SK-N-SH treated with all-trans-retinoic acid at 6 μM for 48 hours (cell line): ENCODE results near the gene RFNG.
A peak's percentile ranks its signal among the peaks of the same experiment; 100 is the strongest.

Experiments used
- ATAC-seq: fragments of 200-7000 bp; cut with Tn5 transposase; 3 replicates; pipeline ENCODE4 v1.9.1; 2020; ENCODE audit warnings: mild to moderate bottlenecking, moderate library complexity
- ARNTL ChIP-seq: fragments of 450-650 bp; formaldehyde crosslinking; IDR thresholded peaks from 2 replicates; pipeline ENCODE4 v1.5.0; 2020; ENCODE audit warnings: low read depth, mild to moderate bottlenecking, moderate library complexity, borderline replicate concordance
- BACH2 ChIP-seq: fragments of 250-450 bp; sonication (Bioruptor Pico); IDR thresholded peaks from 2 replicates; pipeline ENCODE4 v1.9.0; 2021; ENCODE audit warnings: mild to moderate bottlenecking, borderline replicate concordance
- CSDC2 ChIP-seq: fragments of 250-450 bp; sonication (Bioruptor Pico); IDR thresholded peaks from 2 replicates; pipeline ENCODE4 v1.5.0; 2020; ENCODE audit warnings: mild to moderate bottlenecking, moderate library complexity
- ESRRG ChIP-seq: fragments of 250-450 bp; sonication (Bioruptor Pico); IDR thresholded peaks from 2 replicates; pipeline ENCODE4 v1.6.1; 2021; ENCODE audit warnings: mild to moderate bottlenecking
- GLIS3 ChIP-seq: fragments of 250-450 bp; sonication (Bioruptor Pico); IDR thresholded peaks from 2 replicates; pipeline ENCODE4 v1.5.0; 2020; ENCODE audit warnings: mild to moderate bottlenecking, moderate library complexity
- ISL1 ChIP-seq: fragments of 250-450 bp; sonication (Bioruptor Pico); IDR thresholded peaks from 2 replicates; pipeline ENCODE4 v2.1.2; 2022; ENCODE audit warnings: mild to moderate bottlenecking, moderate library complexity
- OSR1 ChIP-seq: fragments of 250-450 bp; sonication (Bioruptor Pico); IDR thresholded peaks from 2 replicates; pipeline ENCODE4 v1.8.0; 2022; ENCODE audit warnings: moderate library complexity, mild to moderate bottlenecking, inconsistent platforms
- PPARA ChIP-seq: fragments of 250-450 bp; sonication (Bioruptor Pico); IDR thresholded peaks from 2 replicates; pipeline ENCODE4 v1.5.0; 2020; ENCODE audit warnings: mild to moderate bottlenecking, borderline replicate concordance
- SNAI2 ChIP-seq: fragments of 250-450 bp; sonication (Bioruptor Pico); IDR thresholded peaks from 2 replicates; pipeline ENCODE4 v1.5.0; 2020; ENCODE audit warnings: mild to moderate bottlenecking, moderate library complexity
- TCF4 ChIP-seq: fragments of 250-450 bp; sonication (Bioruptor Pico); IDR thresholded peaks from 2 replicates; pipeline ENCODE4 v1.8.0; 2021; ENCODE audit warnings: mild to moderate bottlenecking, moderate library complexity, borderline replicate concordance
- ZC3H10 ChIP-seq: fragments of 250-450 bp; sonication (Bioruptor Pico); IDR thresholded peaks from 2 replicates; pipeline ENCODE4 v1.5.1; 2021; ENCODE audit warnings: mild to moderate bottlenecking, moderate library complexity
- ZFP3 ChIP-seq: fragments of 250-450 bp; sonication (Bioruptor Pico); IDR thresholded peaks from 2 replicates; pipeline ENCODE4 v1.5.0; 2020; ENCODE audit warnings: mild to moderate bottlenecking, moderate library complexity
- ZFP30 ChIP-seq: fragments of 450-650 bp; formaldehyde crosslinking; IDR thresholded peaks from 2 replicates; pipeline ENCODE4 v1.5.0; 2022; ENCODE audit warnings: mild to moderate bottlenecking, moderate library complexity
- ZNF565 ChIP-seq: fragments of 450-650 bp; formaldehyde crosslinking; conservative IDR thresholded peaks from 2 replicates; pipeline ENCODE4 v1.5.0; 2020; ENCODE audit warnings: low read depth, mild to moderate bottlenecking, moderate library complexity
- ZNF70 ChIP-seq: fragments of 450-650 bp; formaldehyde crosslinking; IDR thresholded peaks from 2 replicates; pipeline ENCODE4 v1.5.0; 2020; ENCODE audit warnings: mild to moderate bottlenecking, moderate library complexity
- ZNF8 ChIP-seq: fragments of 450-650 bp; formaldehyde crosslinking; IDR thresholded peaks from 2 replicates; pipeline ENCODE4 v1.5.0; 2020; ENCODE audit warnings: mild to moderate bottlenecking, moderate library complexity
- TF ChIP-seq, protein P1 (sequence below): fragments of 250-450 bp; sonication (Bioruptor Pico); IDR thresholded peaks from 2 replicates; pipeline ENCODE4 v1.5.0; 2020; ENCODE audit warnings: mild to moderate bottlenecking, moderate library complexity
- TF ChIP-seq, protein P2 (sequence below): fragments of 250-450 bp; sonication (Bioruptor Pico); IDR thresholded peaks from 2 replicates; pipeline ENCODE4 v1.8.0; 2020; ENCODE audit warnings: mild to moderate bottlenecking, moderate library complexity, borderline replicate concordance
- TF ChIP-seq, protein P3 (sequence below): fragments of 250-450 bp; sonication (Bioruptor Pico); IDR thresholded peaks from 2 replicates; pipeline ENCODE4 v1.5.1; 2020; ENCODE audit warnings: low read depth, mild to moderate bottlenecking, moderate library complexity
- TF ChIP-seq, protein P4 (sequence below): fragments of 250-450 bp; sonication (Bioruptor Pico); IDR thresholded peaks from 2 replicates; pipeline ENCODE4 v1.5.1; 2021; ENCODE audit warnings: mild to moderate bottlenecking, moderate library complexity

RFNG gene

DNA sequence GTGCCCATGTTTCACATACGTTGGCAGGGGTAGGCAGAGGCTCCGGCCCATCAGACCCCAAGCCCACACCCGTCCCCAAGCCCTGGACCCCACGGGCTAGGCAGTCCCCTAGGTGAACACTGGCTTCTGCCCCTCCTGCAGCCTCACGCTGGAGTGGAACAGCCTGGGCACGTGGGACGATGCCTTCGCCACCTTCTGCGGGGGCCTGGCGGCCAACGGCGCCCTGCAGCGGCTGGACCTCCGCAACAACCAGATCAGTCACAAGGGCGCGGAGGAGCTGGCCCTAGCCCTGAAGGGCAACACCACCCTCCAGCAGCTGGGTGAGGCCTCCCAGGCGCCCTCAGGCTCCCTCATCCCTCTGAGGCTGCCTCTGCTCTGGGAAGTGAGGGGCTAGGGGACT, 26.8 kb downstream of the RFNG start (continued):
- TF ChIP-seq, protein P1, sequence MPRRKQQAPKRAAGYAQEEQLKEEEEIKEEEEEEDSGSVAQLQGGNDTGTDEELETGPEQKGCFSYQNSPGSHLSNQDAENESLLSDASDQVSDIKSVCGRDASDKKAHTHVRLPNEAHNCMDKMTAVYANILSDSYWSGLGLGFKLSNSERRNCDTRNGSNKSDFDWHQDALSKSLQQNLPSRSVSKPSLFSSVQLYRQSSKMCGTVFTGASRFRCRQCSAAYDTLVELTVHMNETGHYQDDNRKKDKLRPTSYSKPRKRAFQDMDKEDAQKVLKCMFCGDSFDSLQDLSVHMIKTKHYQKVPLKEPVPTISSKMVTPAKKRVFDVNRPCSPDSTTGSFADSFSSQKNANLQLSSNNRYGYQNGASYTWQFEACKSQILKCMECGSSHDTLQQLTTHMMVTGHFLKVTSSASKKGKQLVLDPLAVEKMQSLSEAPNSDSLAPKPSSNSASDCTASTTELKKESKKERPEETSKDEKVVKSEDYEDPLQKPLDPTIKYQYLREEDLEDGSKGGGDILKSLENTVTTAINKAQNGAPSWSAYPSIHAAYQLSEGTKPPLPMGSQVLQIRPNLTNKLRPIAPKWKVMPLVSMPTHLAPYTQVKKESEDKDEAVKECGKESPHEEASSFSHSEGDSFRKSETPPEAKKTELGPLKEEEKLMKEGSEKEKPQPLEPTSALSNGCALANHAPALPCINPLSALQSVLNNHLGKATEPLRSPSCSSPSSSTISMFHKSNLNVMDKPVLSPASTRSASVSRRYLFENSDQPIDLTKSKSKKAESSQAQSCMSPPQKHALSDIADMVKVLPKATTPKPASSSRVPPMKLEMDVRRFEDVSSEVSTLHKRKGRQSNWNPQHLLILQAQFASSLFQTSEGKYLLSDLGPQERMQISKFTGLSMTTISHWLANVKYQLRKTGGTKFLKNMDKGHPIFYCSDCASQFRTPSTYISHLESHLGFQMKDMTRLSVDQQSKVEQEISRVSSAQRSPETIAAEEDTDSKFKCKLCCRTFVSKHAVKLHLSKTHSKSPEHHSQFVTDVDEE (CRISPR knock-in tag) = no peak
- TF ChIP-seq ZC3H10 (CRISPR knock-in tag) (no peak), ZNF70 (CRISPR knock-in tag) (no peak), ZFP30 (CRISPR knock-in tag) (no peak), ISL1 (CRISPR knock-in tag) (no peak)
- TF ChIP-seq, protein P2, sequence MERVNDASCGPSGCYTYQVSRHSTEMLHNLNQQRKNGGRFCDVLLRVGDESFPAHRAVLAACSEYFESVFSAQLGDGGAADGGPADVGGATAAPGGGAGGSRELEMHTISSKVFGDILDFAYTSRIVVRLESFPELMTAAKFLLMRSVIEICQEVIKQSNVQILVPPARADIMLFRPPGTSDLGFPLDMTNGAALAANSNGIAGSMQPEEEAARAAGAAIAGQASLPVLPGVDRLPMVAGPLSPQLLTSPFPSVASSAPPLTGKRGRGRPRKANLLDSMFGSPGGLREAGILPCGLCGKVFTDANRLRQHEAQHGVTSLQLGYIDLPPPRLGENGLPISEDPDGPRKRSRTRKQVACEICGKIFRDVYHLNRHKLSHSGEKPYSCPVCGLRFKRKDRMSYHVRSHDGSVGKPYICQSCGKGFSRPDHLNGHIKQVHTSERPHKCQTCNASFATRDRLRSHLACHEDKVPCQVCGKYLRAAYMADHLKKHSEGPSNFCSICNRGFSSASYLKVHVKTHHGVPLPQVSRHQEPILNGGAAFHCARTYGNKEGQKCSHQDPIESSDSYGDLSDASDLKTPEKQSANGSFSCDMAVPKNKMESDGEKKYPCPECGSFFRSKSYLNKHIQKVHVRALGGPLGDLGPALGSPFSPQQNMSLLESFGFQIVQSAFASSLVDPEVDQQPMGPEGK (CRISPR knock-in tag) = no peak
- TF ChIP-seq, protein P3, sequence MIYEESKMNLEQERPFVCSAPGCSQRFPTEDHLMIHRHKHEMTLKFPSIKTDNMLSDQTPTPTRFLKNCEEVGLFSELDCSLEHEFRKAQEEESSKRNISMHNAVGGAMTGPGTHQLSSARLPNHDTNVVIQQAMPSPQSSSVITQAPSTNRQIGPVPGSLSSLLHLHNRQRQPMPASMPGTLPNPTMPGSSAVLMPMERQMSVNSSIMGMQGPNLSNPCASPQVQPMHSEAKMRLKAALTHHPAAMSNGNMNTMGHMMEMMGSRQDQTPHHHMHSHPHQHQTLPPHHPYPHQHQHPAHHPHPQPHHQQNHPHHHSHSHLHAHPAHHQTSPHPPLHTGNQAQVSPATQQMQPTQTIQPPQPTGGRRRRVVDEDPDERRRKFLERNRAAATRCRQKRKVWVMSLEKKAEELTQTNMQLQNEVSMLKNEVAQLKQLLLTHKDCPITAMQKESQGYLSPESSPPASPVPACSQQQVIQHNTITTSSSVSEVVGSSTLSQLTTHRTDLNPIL (CRISPR knock-in tag) = no peak

DNA sequence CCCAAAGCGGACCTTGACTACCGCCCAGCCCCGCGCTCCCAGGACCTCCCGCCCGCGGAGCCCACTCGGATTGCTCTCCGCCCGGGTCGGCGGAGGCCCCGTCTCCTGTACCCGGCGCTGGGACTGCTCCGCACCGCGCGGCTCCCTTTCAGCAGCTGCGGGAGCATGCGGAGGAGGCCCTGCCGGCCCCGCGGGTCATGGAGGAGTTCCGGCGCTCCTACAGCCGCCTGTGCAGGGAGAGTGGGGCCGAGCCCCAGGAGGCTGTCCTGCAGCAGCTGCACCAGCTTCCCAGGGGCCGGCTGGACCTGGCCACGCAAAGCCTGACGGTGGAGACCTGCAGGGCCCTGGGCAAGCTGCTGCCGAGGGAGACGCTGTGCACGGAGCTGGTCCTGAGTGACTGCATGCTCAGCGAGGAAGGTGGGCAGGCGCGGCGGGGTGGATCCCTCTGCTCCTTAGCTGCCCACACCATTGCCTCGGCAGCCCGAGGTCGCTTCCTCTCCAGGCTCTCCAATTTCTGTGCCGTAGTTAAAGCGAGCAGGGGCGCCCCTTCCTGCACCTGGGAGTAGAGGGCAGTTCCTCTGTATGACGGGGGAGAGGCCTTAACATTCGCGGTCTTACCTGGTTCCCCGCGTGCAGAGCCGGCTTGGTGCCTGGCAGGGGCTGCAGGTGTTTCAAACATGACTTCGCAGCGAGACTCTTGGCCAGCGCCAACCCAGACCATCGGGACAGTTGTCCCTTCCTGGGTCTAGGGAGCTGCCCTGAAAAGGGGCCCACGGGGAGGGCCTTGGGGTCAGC, 28.0 kb downstream of the RFNG start:
- ATAC-seq = peak; percentile 28
- TF ChIP-seq PPARA (CRISPR knock-in tag) = no peak
- TF ChIP-seq, protein P4, sequence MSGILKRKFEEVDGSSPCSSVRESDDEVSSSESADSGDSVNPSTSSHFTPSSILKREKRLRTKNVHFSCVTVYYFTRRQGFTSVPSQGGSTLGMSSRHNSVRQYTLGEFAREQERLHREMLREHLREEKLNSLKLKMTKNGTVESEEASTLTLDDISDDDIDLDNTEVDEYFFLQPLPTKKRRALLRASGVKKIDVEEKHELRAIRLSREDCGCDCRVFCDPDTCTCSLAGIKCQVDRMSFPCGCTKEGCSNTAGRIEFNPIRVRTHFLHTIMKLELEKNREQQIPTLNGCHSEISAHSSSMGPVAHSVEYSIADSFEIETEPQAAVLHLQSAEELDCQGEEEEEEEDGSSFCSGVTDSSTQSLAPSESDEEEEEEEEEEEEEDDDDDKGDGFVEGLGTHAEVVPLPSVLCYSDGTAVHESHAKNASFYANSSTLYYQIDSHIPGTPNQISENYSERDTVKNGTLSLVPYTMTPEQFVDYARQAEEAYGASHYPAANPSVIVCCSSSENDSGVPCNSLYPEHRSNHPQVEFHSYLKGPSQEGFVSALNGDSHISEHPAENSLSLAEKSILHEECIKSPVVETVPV (CRISPR knock-in tag) = no peak
- TF ChIP-seq ARNTL (CRISPR knock-in tag) = no peak
- TF ChIP-seq ZNF70 (CRISPR knock-in tag) = no peak
- no peak for TF ChIP-seq GLIS3 (CRISPR knock-in tag)
- no peak for TF ChIP-seq CSDC2 (CRISPR knock-in tag)
- TF ChIP-seq ZFP30 (CRISPR knock-in tag) = no peak
- no peak for TF ChIP-seq ESRRG (CRISPR knock-in tag)
- no peak for TF ChIP-seq OSR1 (CRISPR knock-in tag)
- TF ChIP-seq ZFP3 (CRISPR knock-in tag) = no peak

DNA sequence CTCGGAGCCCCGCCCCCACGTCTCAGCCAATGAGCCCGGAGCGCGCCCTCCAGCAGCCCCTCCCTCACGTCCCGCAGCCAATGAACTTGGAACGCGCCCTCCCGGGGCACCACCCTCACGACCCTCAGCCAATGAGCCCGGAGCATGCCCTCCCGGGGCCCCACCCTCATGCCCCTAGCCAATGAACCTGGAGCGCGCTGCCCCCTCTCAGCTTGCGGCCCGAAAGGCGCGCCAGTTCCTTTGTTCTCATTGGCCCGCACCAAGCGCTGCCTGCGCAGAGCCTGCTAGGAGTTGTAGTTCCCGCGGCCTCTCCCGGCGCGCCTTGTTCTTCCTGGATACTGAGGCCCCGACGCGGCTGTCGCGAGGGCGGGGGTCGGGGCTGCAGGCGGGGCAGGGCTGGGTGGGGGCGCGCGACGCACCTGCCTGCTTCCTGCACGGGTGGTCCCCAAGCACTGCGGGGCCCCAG, 28.6 kb downstream of the RFNG start, which contains the start of gene LRRC45:
TSS of gene LRRC45 (plus strand) at position 325 of the 466 bp plus-strand sequence. CDS start 339 bp downstream, outside the sequence.
- ATAC-seq = peak; percentile 88
- no peak for TF ChIP-seq TCF4 (CRISPR knock-in tag)

DNA sequence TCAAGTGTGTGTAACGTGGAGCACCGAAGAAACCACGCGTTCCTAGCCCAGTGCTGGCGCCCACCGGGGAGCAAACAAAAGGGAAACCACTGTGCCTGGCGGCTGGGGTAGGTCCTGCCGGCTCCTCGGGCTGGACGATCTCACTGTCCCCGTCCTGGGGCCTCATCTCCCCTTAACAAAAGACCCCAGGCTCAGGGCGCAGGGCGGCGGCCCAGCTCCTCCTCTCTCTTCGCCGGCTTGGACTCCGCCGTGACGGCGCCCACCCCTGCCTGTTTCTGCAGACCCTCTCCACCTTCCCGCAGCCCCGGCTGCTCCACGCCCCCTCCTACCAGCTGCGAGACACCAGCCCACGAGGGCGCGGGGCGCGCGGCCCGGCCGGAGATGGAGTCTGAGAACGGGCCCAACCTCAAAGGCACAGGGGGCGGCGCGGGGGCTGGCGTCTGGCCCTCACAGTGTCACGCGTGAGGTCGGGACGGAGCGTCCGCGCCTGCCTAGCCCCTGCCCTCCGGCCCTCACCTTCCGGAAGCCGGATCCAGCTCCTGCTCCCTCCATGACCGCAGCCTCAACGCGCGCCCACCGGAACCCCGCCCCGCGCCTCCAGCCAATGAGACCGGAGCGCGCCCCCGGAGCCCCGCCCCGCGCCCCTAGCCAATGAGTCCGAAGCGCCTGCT, 29.2 kb downstream of the RFNG start, which contains the start of gene CENPX:
TSS of gene CENPX (minus strand) at position 569 of the 671 bp plus-strand sequence. CDS start at position 552, 17 bp downstream.
- ATAC-seq = peak; percentile 77
- no peak for TF ChIP-seq ARNTL (CRISPR knock-in tag)
- no peak for TF ChIP-seq ZC3H10 (CRISPR knock-in tag)
- TF ChIP-seq, protein P2 (CRISPR knock-in tag) = no peak
- no peak for TF ChIP-seq ZNF8 (CRISPR knock-in tag)
- TF ChIP-seq, protein P4 (CRISPR knock-in tag) = no peak
- no peak for TF ChIP-seq ESRRG (CRISPR knock-in tag)
- TF ChIP-seq SNAI2 (CRISPR knock-in tag) = no peak
- TF ChIP-seq, protein P1 (CRISPR knock-in tag) = no peak
- TF ChIP-seq ZNF565 (CRISPR knock-in tag) = no peak
- TF ChIP-seq BACH2 (CRISPR knock-in tag) = no peak
